GM12874 (cell line): Measurements from ENCODE around the gene BTBD7.

Source experiments
- CTCF ChIP-seq: IDR thresholded peaks from 2 replicates; pipeline ENCODE4 v1.5.1; 2011; ENCODE audit warnings: low read depth, mild to moderate bottlenecking, control low read depth, low read length, moderate library complexity; ENCODE audit not compliant: insufficient read depth

Gene BTBD7

GRCh38 chr14:93249128-93249831 is 83.6 kb downstream of the BTBD7 start:
- no peak for TF ChIP-seq CTCF

- no peak for TF ChIP-seq CTCF
Measured at GRCh38 chr14:93246534-93246933, 86.3 kb downstream of the BTBD7 start.

- TF ChIP-seq CTCF = no peak
Measured at GRCh38 chr14:93245764-93246420, 86.9 kb downstream of the BTBD7 start.

- no peak for TF ChIP-seq CTCF
Measured at GRCh38 chr14:93240678-93241000, 92.2 kb downstream of the BTBD7 start.

GRCh38 chr14:93239869-93240677 is 92.8 kb downstream of the BTBD7 start:
- TF ChIP-seq CTCF = no peak

- TF ChIP-seq CTCF = no peak
Measured at GRCh38 chr14:93234798-93235197, 98.0 kb downstream of the BTBD7 start.

GRCh38 chr14:93232159-93232558 is 100.7 kb downstream of the BTBD7 start:
- TF ChIP-seq CTCF = no peak
